Endothelial cell of umbilical vein (primary cell): ENCODE data around the gene CHERP. TPM values are rescaled to one million over a fixed set of nuclear protein-coding genes. Genes with fewer than 3 reads are reported as not detected.

Experiments used
- BruUV-seq: library from RNA; stranded (reverse); fragments of 400-500 nt; replicated peaks from 2 replicates; lab custom pipeline; 2021; lab: Mats Ljungman, UMichigan
- CTCF ChIA-PET: fragments of 300-600, 350-600 bp; sonication (Branson Sonifier 250); formaldehyde crosslinking; loops from one replicate; lab custom pipeline; 2021; ENCODE audit warnings: antibody characterized with exemption, inconsistent platforms; lab: Charles Lee
- POLR2A ChIA-PET: fragments of 300-600, 350-600 bp; sonication (Branson Sonifier 250); formaldehyde crosslinking; loops from one replicate; lab custom pipeline; 2021; ENCODE audit warnings: antibody characterized with exemption, inconsistent platforms; lab: Charles Lee
- DNase-seq: peaks from one replicate; pipeline ENCODE4 v3.0.0-alpha.2; 2011; ENCODE audit warnings: low read depth, low spot score
- FAIRE-seq: peaks from 2 replicates; lab custom pipeline; 2011; peaks lifted over from hg19 to GRCh38; lab: Jason Lieb, UNC
- H2AFZ ChIP-seq: 2 replicates; pipeline ENCODE4 v1.6.0; 2012; ENCODE audit warnings: low read depth, low read length, control low read depth, inconsistent platforms
- H3K27ac ChIP-seq: 2 replicates; pipeline ENCODE4 v1.5.1; 2011; ENCODE audit warnings: low read depth, mild to moderate bottlenecking, control low read depth, low read length, moderate library complexity; ENCODE audit not compliant: insufficient read depth
- H3K27me3 ChIP-seq, 2 experiments: 2 replicates each; pipeline versions ENCODE4 v1.6.0 to v1.6.1; 2011; ENCODE audit warnings: low read length in 2 of 2, mixed read lengths in 1 of 2; ENCODE audit not compliant: control insufficient read depth in 2 of 2, insufficient read depth in 2 of 2
- H3K36me3 ChIP-seq, 2 experiments: 2 replicates in 1 of 2; 3 replicates in 1 of 2; pipeline ENCODE4 v1.5.1; 2011; ENCODE audit warnings: low read length in 2 of 2, mild to moderate bottlenecking in 1 of 2, moderate library complexity in 1 of 2; ENCODE audit not compliant: control insufficient read depth in 2 of 2, insufficient read depth in 2 of 2; ENCODE audit errors: extremely low read depth in 1 of 2
- H3K4me1 ChIP-seq: 3 replicates; pipeline ENCODE4 v1.5.1; 2011; ENCODE audit warnings: mild to moderate bottlenecking, low read length; ENCODE audit not compliant: control insufficient read depth, insufficient read depth; ENCODE audit errors: extremely low read depth
- H3K4me2 ChIP-seq: 2 replicates; pipeline ENCODE4 v1.6.1; 2011; ENCODE audit warnings: low read length, control low read depth, mixed read lengths; ENCODE audit not compliant: insufficient read depth
- H3K4me3 ChIP-seq, 3 experiments: fragments of 200-600 bp in 1 of 3; sonication (generic), shearing (Covaris generic) in 1 of 3; replicated peaks in 1 of 3; 2 replicates each; pipeline ENCODE4 v1.5.1; 2011 to 2016; ENCODE audit warnings: control low read depth in 3 of 3, low read length in 3 of 3, mild to moderate bottlenecking in 2 of 3, inconsistent platforms in 1 of 3, low read depth in 1 of 3, moderate library complexity in 1 of 3; ENCODE audit not compliant: insufficient read depth in 1 of 3
- H3K79me2 ChIP-seq: 2 replicates; pipeline ENCODE4 v1.6.0; 2012; ENCODE audit warnings: low read length, inconsistent platforms; ENCODE audit not compliant: control insufficient read depth, insufficient read depth
- H3K9ac ChIP-seq: replicated peaks from 2 replicates; pipeline ENCODE3; 2011; ENCODE audit warnings: low read length, control low read depth; ENCODE audit not compliant: insufficient read depth; ENCODE audit errors: extremely low read depth
- H3K9me1 ChIP-seq: replicated peaks from 3 replicates; pipeline ENCODE4 v1.6.0; 2011; ENCODE audit warnings: mild to moderate bottlenecking, low read length; ENCODE audit not compliant: control insufficient read depth, insufficient read depth; ENCODE audit errors: extremely low read depth
- H3K9me3 ChIP-seq: replicated peaks from 2 replicates; pipeline ENCODE4 v1.5.1; 2012; ENCODE audit warnings: low read length, inconsistent platforms; ENCODE audit not compliant: control insufficient read depth, insufficient read depth
- H4K20me1 ChIP-seq: replicated peaks from 2 replicates; pipeline ENCODE3; 2011; ENCODE audit warnings: mild to moderate bottlenecking, low read length; ENCODE audit not compliant: control insufficient read depth, insufficient read depth; ENCODE audit errors: extremely low read depth
- EZH2 ChIP-seq: IDR thresholded peaks from 2 replicates; pipeline ENCODE4 v1.6.1; 2012; ENCODE audit warnings: borderline replicate concordance, low read depth, mild to moderate bottlenecking, moderate library complexity, low read length, inconsistent platforms; ENCODE audit not compliant: severe bottlenecking
- FOS ChIP-seq: IDR thresholded peaks from 2 replicates; pipeline ENCODE4 v1.6.1; 2011; ENCODE audit warnings: mild to moderate bottlenecking, low read length, moderate library complexity, borderline replicate concordance; ENCODE audit not compliant: insufficient read depth
- GATA2 ChIP-seq: IDR thresholded peaks from 2 replicates; pipeline ENCODE4 v1.7.0; 2011; ENCODE audit warnings: low read depth, mild to moderate bottlenecking, moderate library complexity, mixed read lengths, low read length; ENCODE audit not compliant: insufficient read length, insufficient read depth
- JUN ChIP-seq: IDR thresholded peaks from 2 replicates; pipeline ENCODE4 v1.6.1; 2011; ENCODE audit warnings: borderline replicate concordance, low read depth; ENCODE audit not compliant: insufficient read length, insufficient read depth
- MYC ChIP-seq: IDR thresholded peaks from one replicate; pipeline ENCODE4 v1.6.1; 2011; ENCODE audit warnings: mild to moderate bottlenecking, low read depth, low read length
- POLR2A ChIP-seq: IDR thresholded peaks from 2 replicates; pipeline ENCODE4 v1.6.1; 2012; ENCODE audit warnings: low read depth, mild to moderate bottlenecking, control low read depth, low read length
- POLR2AphosphoS5 ChIP-seq: IDR thresholded peaks from 2 replicates; pipeline ENCODE4 v1.6.1; 2012; ENCODE audit warnings: low read depth, mild to moderate bottlenecking, control low read depth, low read length, moderate library complexity; ENCODE audit not compliant: insufficient read depth
- dilution Hi-C: fragments of 300-500 bp; cut with MboI; formaldehyde crosslinking; loops from one replicate; pipeline ENCODE4 v1.15.0; 2019; ENCODE audit warnings: low sequenced_read_pairs; ENCODE audit not compliant: extremely low pct_ligation_motif_present
- intact Hi-C: fragments of 100-400 bp; cut with micrococcal nuclease; formaldehyde crosslinking; loops from one replicate; pipeline ENCODE4 v1.10.0; 2022
- polyA plus RNA-seq, 4 experiments: library from polyadenylated mRNA; depleted of rRNA in 3 of 4; stranded (reverse) in 3 of 4; unstranded in 1 of 4; fragments of >200 nt; gene quantifications; 2 replicates each; pipeline versions ENCODE4 v1.2.1 to v1.2.3, GENCODE V29; 2011 to 2012; ENCODE audit warnings: missing spikeins in 1 of 4
- total RNA-seq: library from RNA; stranded (reverse); gene quantifications from 2 replicates; pipeline ENCODE4 v1.2.3, GENCODE V29; 2021
- TF ChIP-seq, protein P1 (sequence below), 2 donors: IDR thresholded peaks; 1 replicate in 1 of 2; 2 replicates in 1 of 2; pipeline ENCODE4 v1.5.1; 2011; ENCODE audit warnings: low read length in 2 of 2, mild to moderate bottlenecking in 2 of 2, moderate library complexity in 2 of 2, control low read depth in 1 of 2, inconsistent platforms in 1 of 2, low read depth in 1 of 2; ENCODE audit not compliant: insufficient read depth in 1 of 2; ENCODE audit errors: extremely low read depth in 1 of 2

CHERP gene
- total and polyA plus RNA-seq, 2 donors (not counting 3 experiments of a cell fraction or from before 2014, with no cell fraction given), result 8.9 to 53.9 TPM

DNA sequence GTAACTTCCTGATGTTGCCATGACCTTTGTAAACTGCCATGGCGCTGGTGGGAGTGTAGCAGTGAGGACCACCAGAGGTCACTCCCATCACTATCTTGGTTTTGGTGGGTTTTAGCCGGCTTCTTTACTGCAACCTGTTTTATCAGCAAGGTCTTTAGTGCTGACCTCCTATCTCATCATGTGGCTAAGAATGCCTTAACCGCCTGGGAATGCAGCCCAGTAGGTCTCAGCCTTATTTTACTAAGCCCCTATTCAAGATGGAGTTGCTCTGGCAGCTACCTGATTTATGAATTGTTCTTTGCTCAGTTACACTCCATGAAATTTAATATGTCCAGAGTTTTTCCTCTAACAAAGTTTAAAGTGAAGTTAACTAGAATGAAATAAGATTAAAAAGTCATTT, 65.8 kb downstream of the CHERP start:
- ChIA-PET CTCF (interaction anchor here (1.1 kb wide), 1 partner anchor 34 kb away, joined by 3 read pairs; no protein-coding TSS in a partner anchor), POLR2A (no interaction called here)
- Histone ChIP-seq H3K27ac (no peak overlapping the region), H3K4me3 (no peak overlapping the region), H4K20me1 (no peaks in the 10 kb centered on the region), H2AFZ (no peak overlapping the region), H3K4me2 (no peak overlapping the region), H3K9ac (no peak overlapping the region), H3K36me3 (no peaks in the 10 kb centered on the region), H3K27me3 (no peaks in the 10 kb centered on the region), H3K4me1 (peaks cover 3% of the 10 kb centered on the region), H3K79me2 (peaks cover under 1% of the 10 kb centered on the region), H3K9me1 (no peaks in the 10 kb centered on the region), H3K9me3 (peaks cover 3% of the 10 kb centered on the region)
- intact Hi-C loops (no loop called here), dilution Hi-C loops (no loop called here)
- FAIRE-seq, result no peak
- no TSS peak for BruUV-seq
- no peak for DNase-seq
- no peak for TF ChIP-seq MYC
- TF ChIP-seq, protein P1, sequence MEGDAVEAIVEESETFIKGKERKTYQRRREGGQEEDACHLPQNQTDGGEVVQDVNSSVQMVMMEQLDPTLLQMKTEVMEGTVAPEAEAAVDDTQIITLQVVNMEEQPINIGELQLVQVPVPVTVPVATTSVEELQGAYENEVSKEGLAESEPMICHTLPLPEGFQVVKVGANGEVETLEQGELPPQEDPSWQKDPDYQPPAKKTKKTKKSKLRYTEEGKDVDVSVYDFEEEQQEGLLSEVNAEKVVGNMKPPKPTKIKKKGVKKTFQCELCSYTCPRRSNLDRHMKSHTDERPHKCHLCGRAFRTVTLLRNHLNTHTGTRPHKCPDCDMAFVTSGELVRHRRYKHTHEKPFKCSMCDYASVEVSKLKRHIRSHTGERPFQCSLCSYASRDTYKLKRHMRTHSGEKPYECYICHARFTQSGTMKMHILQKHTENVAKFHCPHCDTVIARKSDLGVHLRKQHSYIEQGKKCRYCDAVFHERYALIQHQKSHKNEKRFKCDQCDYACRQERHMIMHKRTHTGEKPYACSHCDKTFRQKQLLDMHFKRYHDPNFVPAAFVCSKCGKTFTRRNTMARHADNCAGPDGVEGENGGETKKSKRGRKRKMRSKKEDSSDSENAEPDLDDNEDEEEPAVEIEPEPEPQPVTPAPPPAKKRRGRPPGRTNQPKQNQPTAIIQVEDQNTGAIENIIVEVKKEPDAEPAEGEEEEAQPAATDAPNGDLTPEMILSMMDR (IDR thresholded peaks at IDR 0.05; ENCODE audit: extremely low read depth in 1 of 2, insufficient read depth in 1 of 2, low read depth in 1 of 2, low read length in 2 of 2), result no peak
- no peak for TF ChIP-seq POLR2AphosphoS5
- TF ChIP-seq GATA2, result no peak

DNA sequence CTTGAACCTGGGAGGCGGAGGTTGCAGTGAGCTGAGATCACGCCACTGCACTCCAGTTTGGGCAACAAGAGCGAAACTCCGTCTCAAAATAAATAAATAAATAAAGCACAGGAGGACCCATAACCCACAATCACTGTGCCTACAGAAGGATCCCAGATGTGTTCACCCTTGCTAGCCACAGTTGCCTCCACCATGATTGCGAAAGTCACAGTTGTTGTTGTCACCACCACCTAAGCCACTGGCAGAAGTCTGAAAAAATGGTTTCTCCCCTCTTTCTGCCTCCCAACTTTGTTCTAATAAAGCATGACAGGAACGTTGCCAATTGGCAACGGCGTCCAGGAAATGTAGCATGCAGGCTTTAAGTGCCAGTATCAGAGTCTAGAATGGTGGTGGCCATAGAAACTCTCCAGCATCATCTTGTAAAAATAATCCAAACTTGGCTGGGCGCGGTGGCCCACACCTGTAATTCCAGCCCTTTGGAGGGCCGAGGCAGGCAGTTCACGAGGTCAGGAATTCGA, 68.3 kb downstream of the CHERP start:
- H3K27ac ChIP-seq, result no peak overlapping the region
- H3K36me3 ChIP-seq, result no peaks in the 10 kb centered on the region
- ChIA-PET POLR2A (no interaction called here), CTCF (no interaction called here)
- dilution Hi-C loops, result no loop called here
- H3K27me3 ChIP-seq, result no peaks in the 10 kb centered on the region
- H3K4me2 ChIP-seq, result no peak overlapping the region
- no peak overlapping the region for H3K9ac ChIP-seq
- intact Hi-C loops, result no loop called here
- TF ChIP-seq POLR2A (no peak), JUN (no peak), FOS (no peak), POLR2AphosphoS5 (no peak), EZH2 (no peak), MYC (no peak), GATA2 (no peak)
- peaks cover 11% of the 10 kb centered on the region for H3K4me1 ChIP-seq
- H3K79me2 ChIP-seq, result peaks cover 23% of the 10 kb centered on the region
- no peaks in the 10 kb centered on the region for H3K9me1 ChIP-seq
- H3K9me3 ChIP-seq, result peaks cover 3% of the 10 kb centered on the region
- H3K4me3 ChIP-seq, result no peak overlapping the region
- peaks cover 3% of the 10 kb centered on the region for H4K20me1 ChIP-seq
- DNase-seq, result no peak
- H2AFZ ChIP-seq, result no peak overlapping the region
- BruUV-seq, result no TSS peak
- FAIRE-seq, result no peak
